ENCODE data around the gene POC5. TPM values are rescaled to one million over a fixed set of nuclear protein-coding genes. Genes with fewer than 3 reads are reported as not detected.

Gene POC5
- total and polyA plus RNA-seq, 2 experiments from 2014 or later = 9.3 to 16.5 TPM

DNA sequence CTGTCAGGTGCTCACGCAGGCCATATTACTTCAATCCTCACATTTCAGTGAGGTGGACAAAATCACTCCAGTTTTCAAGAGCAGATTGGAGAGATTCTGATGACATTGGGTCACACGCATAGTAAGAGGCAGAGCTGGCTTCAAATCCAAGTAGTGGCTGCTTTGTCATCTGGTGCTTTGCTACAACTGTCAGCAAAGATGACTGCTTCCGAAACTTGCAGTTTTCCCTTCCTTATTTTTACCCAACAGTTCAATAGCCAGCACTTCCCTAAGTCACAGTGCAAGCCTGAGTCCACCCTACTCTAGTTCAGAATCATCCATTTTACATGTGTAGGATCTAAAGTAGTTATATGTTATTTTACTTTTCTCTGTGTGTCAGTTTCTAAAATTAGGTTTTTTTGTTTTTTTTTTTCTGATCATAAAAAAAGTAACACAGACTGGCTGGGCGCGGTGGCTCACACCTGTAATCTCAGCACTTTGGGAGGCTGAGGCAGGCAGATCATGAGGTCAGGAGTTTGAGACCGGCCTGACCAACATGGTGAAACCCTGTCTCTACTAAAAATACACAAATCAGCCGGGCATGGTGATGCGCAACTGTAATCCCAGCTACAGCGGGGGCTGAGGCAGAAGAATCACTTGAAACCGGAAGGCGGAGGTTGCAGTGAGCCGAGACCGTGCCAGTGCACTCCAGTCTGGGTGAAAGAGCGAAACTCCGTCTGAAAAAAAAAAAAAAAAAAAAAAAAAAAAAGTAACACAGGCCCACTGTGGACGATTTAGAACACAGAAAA, 56.4 kb downstream of the POC5 start:
- no peaks in the 10 kb centered on the region for H3K36me3 ChIP-seq
- TF ChIP-seq, protein P1, sequence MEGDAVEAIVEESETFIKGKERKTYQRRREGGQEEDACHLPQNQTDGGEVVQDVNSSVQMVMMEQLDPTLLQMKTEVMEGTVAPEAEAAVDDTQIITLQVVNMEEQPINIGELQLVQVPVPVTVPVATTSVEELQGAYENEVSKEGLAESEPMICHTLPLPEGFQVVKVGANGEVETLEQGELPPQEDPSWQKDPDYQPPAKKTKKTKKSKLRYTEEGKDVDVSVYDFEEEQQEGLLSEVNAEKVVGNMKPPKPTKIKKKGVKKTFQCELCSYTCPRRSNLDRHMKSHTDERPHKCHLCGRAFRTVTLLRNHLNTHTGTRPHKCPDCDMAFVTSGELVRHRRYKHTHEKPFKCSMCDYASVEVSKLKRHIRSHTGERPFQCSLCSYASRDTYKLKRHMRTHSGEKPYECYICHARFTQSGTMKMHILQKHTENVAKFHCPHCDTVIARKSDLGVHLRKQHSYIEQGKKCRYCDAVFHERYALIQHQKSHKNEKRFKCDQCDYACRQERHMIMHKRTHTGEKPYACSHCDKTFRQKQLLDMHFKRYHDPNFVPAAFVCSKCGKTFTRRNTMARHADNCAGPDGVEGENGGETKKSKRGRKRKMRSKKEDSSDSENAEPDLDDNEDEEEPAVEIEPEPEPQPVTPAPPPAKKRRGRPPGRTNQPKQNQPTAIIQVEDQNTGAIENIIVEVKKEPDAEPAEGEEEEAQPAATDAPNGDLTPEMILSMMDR (IDR thresholded peaks at IDR 0.05; ENCODE audit: low read depth, low read length) = no peak
- no peak overlapping the region for H3K27ac ChIP-seq
- H3K27me3 ChIP-seq = peaks cover 89% of the 10 kb centered on the region
- H3K4me1 ChIP-seq (ENCODE audit: low read depth) = no peaks in the 10 kb centered on the region
- H3K9me3 ChIP-seq (ENCODE audit: low read depth) = no peaks in the 10 kb centered on the region
- no peak overlapping the region for H3K4me3 ChIP-seq
- DNase-seq (ENCODE audit: low read depth in 1 of 2, low spot score in 1 of 2) = no peak

DNA sequence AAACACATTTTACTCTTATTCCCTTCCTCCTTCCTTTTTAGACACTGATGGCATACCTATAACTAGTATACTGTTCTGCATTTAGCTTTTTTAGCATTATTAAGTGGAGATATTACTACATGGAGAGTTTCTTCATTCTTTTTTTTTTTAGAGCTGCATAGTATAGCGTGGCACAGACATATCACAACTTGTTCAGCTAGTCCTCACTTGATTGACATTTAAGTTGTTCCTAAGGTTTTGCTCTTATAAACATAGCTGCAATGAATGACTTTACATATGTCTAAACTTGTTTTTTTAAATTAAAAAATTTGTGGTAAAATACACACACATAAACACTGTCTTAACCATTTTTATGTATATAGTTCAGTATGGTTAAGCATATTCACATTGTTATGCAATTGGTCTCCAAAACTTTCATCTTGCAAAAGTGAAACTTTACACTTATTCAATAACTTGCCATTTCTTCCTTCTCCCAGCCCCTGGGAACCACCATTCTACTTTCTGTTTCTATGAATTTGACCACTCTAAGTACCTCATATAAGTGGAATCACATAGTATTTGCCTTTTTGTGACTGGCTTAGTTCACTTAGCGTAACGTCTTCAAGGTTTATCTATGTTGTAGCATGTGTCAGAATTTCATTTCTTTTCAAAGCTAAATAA, 57.3 kb downstream of the POC5 start:
- Histone ChIP-seq H3K36me3 (no peaks in the 10 kb centered on the region), H3K4me1 (ENCODE audit: low read depth) (peaks cover 3% of the 10 kb centered on the region), H3K9me3 (ENCODE audit: low read depth) (no peaks in the 10 kb centered on the region), H3K27ac (no peak overlapping the region), H3K4me3 (no peak overlapping the region), H3K27me3 (peaks cover 87% of the 10 kb centered on the region)
- TF ChIP-seq, protein P1 (IDR thresholded peaks at IDR 0.05; ENCODE audit: low read depth, low read length) = no peak
- DNase-seq (ENCODE audit: low read depth in 1 of 2, low spot score in 1 of 2) = no peak

DNA sequence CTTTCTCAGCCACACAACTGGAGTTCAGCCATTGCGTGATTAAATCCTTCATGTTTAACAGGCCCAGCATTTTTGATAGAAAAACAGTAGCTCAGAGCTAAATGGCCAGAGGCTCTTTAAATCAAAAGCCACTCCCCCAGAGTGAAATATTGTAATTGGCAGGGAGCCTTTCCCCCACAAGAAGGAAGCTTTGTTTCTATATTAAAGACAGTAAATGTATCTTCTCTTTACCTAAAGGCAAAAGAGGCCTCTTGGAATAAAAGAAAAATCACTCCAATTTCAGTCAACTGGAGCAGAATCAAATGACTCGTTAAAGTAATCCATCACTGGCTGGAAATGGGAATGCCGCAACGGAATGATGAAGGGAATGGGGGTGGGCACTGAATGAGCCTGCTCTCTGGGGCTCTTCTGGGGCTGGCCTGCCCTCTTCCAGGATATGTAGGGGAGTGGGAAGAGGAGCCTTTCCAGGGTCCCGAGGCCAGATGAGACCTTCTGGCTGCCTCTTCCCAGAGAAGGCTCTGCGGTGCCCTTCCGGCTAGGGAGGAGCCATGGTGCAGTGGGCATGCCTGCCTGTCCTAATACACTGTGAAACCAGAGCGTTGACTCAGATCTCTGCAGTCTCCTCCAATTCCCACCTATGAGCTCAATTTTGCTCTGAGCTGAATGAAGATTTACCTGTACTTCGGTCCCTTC, 60.8 kb downstream of the POC5 start:
- Histone ChIP-seq H3K4me1 (ENCODE audit: low read depth) (peaks cover 10% of the 10 kb centered on the region), H3K27ac (no peak overlapping the region), H3K27me3 (peaks cover 83% of the 10 kb centered on the region), H3K9me3 (ENCODE audit: low read depth) (no peaks in the 10 kb centered on the region), H3K36me3 (no peaks in the 10 kb centered on the region), H3K4me3 (no peak overlapping the region)
- TF ChIP-seq, protein P1 (IDR thresholded peaks at IDR 0.05; ENCODE audit: low read depth, low read length) = no peak
- DNase-seq (ENCODE audit: low read depth in 1 of 2, low spot score in 1 of 2) = peak in 1 of 2 donors; percentile 50

DNA sequence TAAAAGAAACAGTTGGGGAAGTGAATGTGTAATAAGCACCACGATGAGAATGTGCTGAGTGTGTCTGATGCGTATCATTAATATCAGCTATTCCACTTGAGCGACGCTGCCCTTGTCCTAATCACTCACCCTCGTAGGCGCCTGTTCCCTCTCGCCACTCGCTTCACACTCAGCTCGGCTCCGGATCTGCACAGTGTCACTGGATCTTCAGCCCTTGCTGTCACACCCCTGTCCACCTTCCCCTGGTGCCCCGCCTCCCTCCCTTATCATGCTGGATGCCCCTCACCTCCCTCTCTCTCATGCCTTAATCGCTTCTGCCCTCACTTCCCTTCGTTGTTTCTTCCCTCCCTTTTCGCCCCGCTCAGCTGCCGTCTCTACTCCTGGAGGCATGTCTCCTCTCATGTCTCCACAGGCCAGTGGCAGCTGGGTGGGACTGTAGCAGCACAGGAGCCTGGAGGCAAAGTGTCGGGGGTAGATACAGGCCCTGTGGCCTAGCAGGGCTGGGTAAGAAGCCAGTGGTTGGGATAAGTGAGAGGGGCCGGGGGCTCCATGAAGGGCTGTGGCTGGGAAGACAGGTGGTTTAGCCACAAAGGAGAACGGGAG, 62.4 kb downstream of the POC5 start:
- Histone ChIP-seq H3K4me1 (ENCODE audit: low read depth) (peaks cover 10% of the 10 kb centered on the region), H3K27ac (no peak overlapping the region), H3K36me3 (no peaks in the 10 kb centered on the region), H3K4me3 (no peak overlapping the region), H3K9me3 (ENCODE audit: low read depth) (no peaks in the 10 kb centered on the region), H3K27me3 (peaks cover 86% of the 10 kb centered on the region)
- TF ChIP-seq, protein P1 (IDR thresholded peaks at IDR 0.05; ENCODE audit: low read depth, low read length) = no peak
- DNase-seq (ENCODE audit: low read depth in 1 of 2, low spot score in 1 of 2) = peak in 1 of 2 donors; percentile 77

DNA sequence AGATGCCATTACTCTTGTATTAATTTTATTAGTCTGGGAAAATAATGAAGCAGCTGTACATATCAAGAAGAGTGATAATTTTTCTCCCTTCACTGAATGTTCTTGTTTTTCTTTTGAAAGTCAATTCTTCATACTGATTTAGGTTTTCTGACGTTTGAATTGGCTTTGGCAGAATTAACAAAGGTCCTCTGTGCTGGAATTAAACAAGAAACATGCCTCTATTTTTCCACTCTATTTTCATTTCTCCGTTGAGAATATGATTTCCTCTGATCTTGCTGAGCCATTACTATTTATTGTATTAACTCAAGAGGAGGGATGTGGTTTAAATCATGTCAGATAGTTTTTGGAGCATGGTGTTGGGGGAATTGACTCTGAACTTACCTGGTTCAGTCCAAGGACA, 63.7 kb downstream of the POC5 start:
- Histone ChIP-seq H3K27ac (no peak overlapping the region), H3K4me3 (no peak overlapping the region), H3K4me1 (ENCODE audit: low read depth) (peaks cover 10% of the 10 kb centered on the region), H3K36me3 (no peaks in the 10 kb centered on the region), H3K9me3 (ENCODE audit: low read depth) (no peaks in the 10 kb centered on the region), H3K27me3 (peaks cover 85% of the 10 kb centered on the region)
- TF ChIP-seq, protein P1 (IDR thresholded peaks at IDR 0.05; ENCODE audit: low read depth, low read length) = no peak
- no peak for DNase-seq (ENCODE audit: low read depth in 1 of 2, low spot score in 1 of 2)
